ENCODE data around the gene DHX9. TPM values are rescaled to one million over a fixed set of nuclear protein-coding genes. Genes with fewer than 3 reads are reported as not detected.

DHX9 gene
- total and polyA plus RNA-seq, 5 donors from 2014 or later: 76.0 to 292 (median 85.5) TPM

DNA sequence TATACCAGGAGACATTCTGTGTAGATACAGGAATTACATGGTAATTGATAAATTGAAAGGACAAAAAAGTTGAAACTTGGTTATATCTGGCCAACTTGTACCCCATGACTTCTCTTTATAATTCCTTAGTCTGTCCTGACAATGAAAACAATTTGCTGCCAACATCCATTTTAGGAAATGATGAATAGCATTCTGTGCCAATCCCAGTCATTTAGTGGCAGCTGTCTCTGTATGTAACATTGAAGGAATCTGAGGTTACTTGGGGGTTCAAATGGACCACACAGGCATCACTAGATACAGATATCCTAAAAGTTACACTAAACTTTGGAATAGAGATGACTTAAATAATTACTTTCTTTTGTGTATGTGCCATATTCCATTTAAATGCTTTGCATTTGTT, 38.2 kb downstream of the DHX9 start:
- Mint-ChIP-seq H3K27me3 (no peaks in the 10 kb centered on the region), H3K4me1 (peaks cover 17 to 42% (median 29%) of the 10 kb centered on the region in 4 donors), H3K9me3 (no peaks in the 10 kb centered on the region), H3K36me3 (peaks cover 81% of the 10 kb centered on the region), H3K27ac (no peak overlapping the region), H3K4me3 (no peak overlapping the region)
- H3K4me3 ChIP-seq (ENCODE audit: low read depth, low read length): no peak overlapping the region
- H3K4me1 ChIP-seq (ENCODE audit: control insufficient read depth, insufficient read depth, low read length, poor library complexity, severe bottlenecking): no peaks in the 10 kb centered on the region
- no peak overlapping the region for H3K27ac ChIP-seq (ENCODE audit: insufficient read depth, low read length, poor library complexity, severe bottlenecking)
- no peak for DNase-seq
- H3K9me3 ChIP-seq (ENCODE audit: control insufficient read depth in 2 of 2, low read length in 2 of 2): no peaks in the 10 kb centered on the region
- H3K36me3 ChIP-seq (ENCODE audit: control insufficient read depth, insufficient read depth, low read length): peaks cover 100% of the 10 kb centered on the region
- no peaks in the 10 kb centered on the region for H3K27me3 ChIP-seq (ENCODE audit: control insufficient read depth, insufficient read depth, low read length)
- ATAC-seq (ENCODE audit: low read depth in 2 of 2): no peak

DNA sequence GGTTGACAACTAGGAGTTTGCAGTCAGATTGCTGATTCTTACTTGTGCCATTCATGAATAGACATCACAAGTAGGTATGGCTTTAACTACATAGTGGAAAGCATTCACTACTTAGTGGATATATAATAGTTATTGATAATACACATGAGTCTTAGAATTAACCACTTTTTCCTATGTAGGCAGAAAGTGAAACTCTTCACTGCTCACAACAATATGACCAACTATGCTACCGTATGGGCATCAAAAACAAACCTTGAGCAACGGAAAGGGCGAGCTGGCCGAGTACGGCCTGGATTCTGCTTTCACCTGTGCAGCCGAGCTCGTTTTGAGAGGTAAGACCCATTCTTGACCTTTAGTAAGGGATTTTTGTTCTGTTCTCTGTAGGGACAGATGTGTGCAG, 38.7 kb downstream of the DHX9 start:
- no peaks in the 10 kb centered on the region for H3K9me3 ChIP-seq (ENCODE audit: control insufficient read depth in 2 of 2, low read length in 2 of 2)
- Mint-ChIP-seq H3K27ac (peak overlapping the region in 1 of 3 donors; percentile 22), H3K9me3 (no peaks in the 10 kb centered on the region), H3K4me3 (no peak overlapping the region), H3K4me1 (peaks cover 17 to 42% (median 28%) of the 10 kb centered on the region in 4 donors), H3K27me3 (no peaks in the 10 kb centered on the region), H3K36me3 (peaks cover 82% of the 10 kb centered on the region)
- peaks cover 98% of the 10 kb centered on the region for H3K36me3 ChIP-seq (ENCODE audit: control insufficient read depth, insufficient read depth, low read length)
- no peak overlapping the region for H3K27ac ChIP-seq (ENCODE audit: insufficient read depth, low read length, poor library complexity, severe bottlenecking)
- no peaks in the 10 kb centered on the region for H3K4me1 ChIP-seq (ENCODE audit: control insufficient read depth, insufficient read depth, low read length, poor library complexity, severe bottlenecking)
- no peak for ATAC-seq (ENCODE audit: low read depth in 2 of 2)
- no peak for DNase-seq
- H3K4me3 ChIP-seq (ENCODE audit: low read depth, low read length): no peak overlapping the region
- H3K27me3 ChIP-seq (ENCODE audit: control insufficient read depth, insufficient read depth, low read length): no peaks in the 10 kb centered on the region

DNA sequence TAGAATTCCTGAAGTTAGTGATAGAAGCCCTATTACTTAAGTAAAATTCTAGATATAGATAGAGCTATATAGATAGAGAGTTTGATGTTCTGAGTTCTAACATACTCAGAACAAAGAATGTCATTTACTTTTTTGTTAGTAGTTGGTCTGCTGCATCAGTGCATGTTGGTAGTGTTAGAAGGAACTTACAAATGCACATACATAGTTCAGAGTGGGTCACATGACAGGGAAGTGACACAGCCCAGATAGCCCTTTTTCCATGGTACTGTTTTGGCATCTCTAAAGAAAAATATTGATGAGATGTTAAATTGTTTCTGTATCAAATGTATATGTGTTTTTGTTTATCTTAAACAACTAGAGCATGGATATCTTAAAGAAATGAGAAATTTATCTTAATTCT, 45.7 kb downstream of the DHX9 start:
- Histone ChIP-seq H3K4me1 (ENCODE audit: control insufficient read depth, insufficient read depth, low read length, poor library complexity, severe bottlenecking) (no peaks in the 10 kb centered on the region), H3K36me3 (ENCODE audit: control insufficient read depth, insufficient read depth, low read length) (peaks cover 93% of the 10 kb centered on the region), H3K27ac (ENCODE audit: insufficient read depth, low read length, poor library complexity, severe bottlenecking) (no peak overlapping the region), H3K27me3 (ENCODE audit: control insufficient read depth, insufficient read depth, low read length) (no peaks in the 10 kb centered on the region), H3K9me3 (ENCODE audit: control insufficient read depth in 2 of 2, low read length in 2 of 2) (no peaks in the 10 kb centered on the region), H3K4me3 (ENCODE audit: low read depth, low read length) (no peak overlapping the region)
- peaks cover 68% of the 10 kb centered on the region for H3K36me3 Mint-ChIP-seq
- ATAC-seq (ENCODE audit: low read depth in 2 of 2) (no peak), DNase-seq (no peak)
- H3K9me3 Mint-ChIP-seq: no peaks in the 10 kb centered on the region
- H3K4me1 Mint-ChIP-seq: peaks cover 8 to 22% (median 15%) of the 10 kb centered on the region in 4 donors
- no peak overlapping the region for H3K4me3 Mint-ChIP-seq
- H3K27ac Mint-ChIP-seq: no peak overlapping the region
- H3K27me3 Mint-ChIP-seq: no peaks in the 10 kb centered on the region

DNA sequence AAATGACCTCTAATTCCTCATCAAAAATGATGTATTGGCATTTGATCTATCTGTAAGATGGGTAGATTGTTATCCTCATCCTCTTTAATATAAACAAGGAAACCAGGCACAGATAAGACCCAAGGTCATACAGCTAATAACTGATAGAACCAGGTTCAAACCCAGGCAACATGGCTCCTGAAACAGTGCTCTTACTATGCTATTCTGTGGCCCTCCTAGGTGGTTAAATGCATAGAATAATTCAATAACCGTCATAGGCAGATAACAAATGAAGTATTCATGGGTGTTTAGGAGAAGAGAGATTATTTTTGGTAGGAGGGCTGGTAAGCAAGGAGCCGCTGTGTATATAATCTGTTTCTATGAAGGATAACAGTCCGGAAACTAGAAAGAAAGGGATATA, 46.4 kb downstream of the DHX9 start:
- DNase-seq (no peak), ATAC-seq (ENCODE audit: low read depth in 2 of 2) (no peak)
- no peak overlapping the region for H3K4me3 Mint-ChIP-seq
- H3K4me1 Mint-ChIP-seq: peaks cover 9 to 25% (median 15%) of the 10 kb centered on the region in 4 donors
- no peaks in the 10 kb centered on the region for H3K27me3 Mint-ChIP-seq
- no peak overlapping the region for H3K27ac Mint-ChIP-seq
- H3K9me3 Mint-ChIP-seq: no peaks in the 10 kb centered on the region
- Histone ChIP-seq H3K27me3 (ENCODE audit: control insufficient read depth, insufficient read depth, low read length) (no peaks in the 10 kb centered on the region), H3K4me1 (ENCODE audit: control insufficient read depth, insufficient read depth, low read length, poor library complexity, severe bottlenecking) (no peaks in the 10 kb centered on the region), H3K4me3 (ENCODE audit: low read depth, low read length) (no peak overlapping the region), H3K9me3 (ENCODE audit: control insufficient read depth in 2 of 2, low read length in 2 of 2) (no peaks in the 10 kb centered on the region), H3K27ac (ENCODE audit: insufficient read depth, low read length, poor library complexity, severe bottlenecking) (no peak overlapping the region), H3K36me3 (ENCODE audit: control insufficient read depth, insufficient read depth, low read length) (peaks cover 86% of the 10 kb centered on the region)
- H3K36me3 Mint-ChIP-seq: peaks cover 62% of the 10 kb centered on the region

DNA sequence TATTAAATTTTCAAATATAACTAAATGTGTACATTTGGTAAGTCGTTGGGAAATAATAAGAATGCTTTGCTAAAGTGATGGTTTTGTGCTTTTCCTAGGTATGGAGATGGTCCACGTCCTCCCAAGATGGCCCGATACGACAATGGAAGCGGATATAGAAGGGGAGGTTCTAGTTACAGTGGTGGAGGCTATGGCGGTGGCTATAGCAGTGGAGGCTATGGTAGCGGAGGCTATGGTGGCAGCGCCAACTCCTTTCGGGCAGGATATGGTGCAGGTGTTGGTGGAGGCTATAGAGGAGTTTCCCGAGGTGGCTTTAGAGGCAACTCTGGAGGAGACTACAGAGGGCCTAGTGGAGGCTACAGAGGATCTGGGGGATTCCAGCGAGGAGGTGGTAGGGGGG, 47.8 kb downstream of the DHX9 start:
- Mint-ChIP-seq H3K27ac (peak overlapping the region in 2 of 3 donors; percentile 24 to 26), H3K27me3 (no peaks in the 10 kb centered on the region), H3K9me3 (peaks cover 0 to 1% (median 0%) of the 10 kb centered on the region in 7 donors), H3K4me1 (peaks cover 9 to 29% (median 13%) of the 10 kb centered on the region in 4 donors), H3K36me3 (peaks cover 48% of the 10 kb centered on the region), H3K4me3 (no peak overlapping the region)
- DNase-seq (no peak), ATAC-seq (ENCODE audit: low read depth in 2 of 2) (no peak)
- Histone ChIP-seq H3K9me3 (ENCODE audit: control insufficient read depth in 2 of 2, low read length in 2 of 2) (no peaks in the 10 kb centered on the region), H3K4me3 (ENCODE audit: low read depth, low read length) (no peak overlapping the region), H3K4me1 (ENCODE audit: control insufficient read depth, insufficient read depth, low read length, poor library complexity, severe bottlenecking) (no peaks in the 10 kb centered on the region), H3K27me3 (ENCODE audit: control insufficient read depth, insufficient read depth, low read length) (no peaks in the 10 kb centered on the region), H3K27ac (ENCODE audit: insufficient read depth, low read length, poor library complexity, severe bottlenecking) (no peak overlapping the region), H3K36me3 (ENCODE audit: control insufficient read depth, insufficient read depth, low read length) (peaks cover 72% of the 10 kb centered on the region)

DNA sequence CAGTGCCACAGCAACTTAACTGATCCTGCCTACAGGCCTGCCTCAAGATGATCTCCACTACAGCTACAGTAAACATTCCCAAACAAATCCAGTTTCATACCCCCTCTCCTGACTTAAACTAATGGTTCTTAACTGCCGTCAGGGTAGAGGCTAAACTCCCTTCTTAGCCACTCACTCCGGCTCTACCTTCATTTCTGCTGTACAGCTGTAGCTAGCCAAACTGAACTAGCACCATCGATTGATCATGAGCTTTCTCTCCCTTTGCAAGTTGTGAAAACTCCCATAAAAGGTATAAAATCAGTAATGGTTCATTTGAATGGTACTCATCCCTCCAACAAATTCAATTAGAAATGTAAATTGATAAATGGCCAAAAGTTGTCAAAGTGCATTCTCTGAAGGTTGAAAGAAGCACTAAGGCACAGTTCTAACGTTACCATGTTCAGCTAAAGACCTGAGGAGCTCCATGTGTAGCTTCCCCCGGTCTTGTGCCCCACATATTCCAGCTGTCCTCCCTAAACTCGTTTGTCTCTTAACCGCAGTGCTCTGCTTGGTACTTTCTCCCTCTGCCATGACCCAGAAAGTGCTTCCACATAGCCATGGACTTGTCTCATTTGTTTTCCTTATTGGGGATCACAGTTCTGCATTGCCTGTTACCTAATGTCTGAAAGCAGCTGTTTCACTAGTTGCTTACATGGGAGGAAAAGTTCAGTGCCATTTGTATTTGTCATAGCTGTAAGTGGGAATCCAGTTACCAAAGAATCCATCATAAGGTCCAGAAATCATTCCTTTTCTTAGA, 49.8 kb downstream of the DHX9 start:
- Histone ChIP-seq H3K9me3 (ENCODE audit: control insufficient read depth in 2 of 2, low read length in 2 of 2) (no peaks in the 10 kb centered on the region), H3K4me3 (ENCODE audit: low read depth, low read length) (no peak overlapping the region), H3K4me1 (ENCODE audit: control insufficient read depth, insufficient read depth, low read length, poor library complexity, severe bottlenecking) (no peaks in the 10 kb centered on the region), H3K36me3 (ENCODE audit: control insufficient read depth, insufficient read depth, low read length) (peaks cover 55% of the 10 kb centered on the region), H3K27me3 (ENCODE audit: control insufficient read depth, insufficient read depth, low read length) (no peaks in the 10 kb centered on the region), H3K27ac (ENCODE audit: insufficient read depth, low read length, poor library complexity, severe bottlenecking) (no peak overlapping the region)
- peak overlapping the region in 1 of 3 donors; percentile 21 for H3K27ac Mint-ChIP-seq
- H3K36me3 Mint-ChIP-seq: peaks cover 40% of the 10 kb centered on the region
- H3K4me1 Mint-ChIP-seq: peaks cover 9 to 29% (median 13%) of the 10 kb centered on the region in 4 donors
- ATAC-seq (ENCODE audit: low read depth in 2 of 2) (no peak), DNase-seq (no peak)
- H3K4me3 Mint-ChIP-seq: no peak overlapping the region
- H3K9me3 Mint-ChIP-seq: peaks cover 0 to 1% (median 0%) of the 10 kb centered on the region in 7 donors
- H3K27me3 Mint-ChIP-seq: no peaks in the 10 kb centered on the region

DNA sequence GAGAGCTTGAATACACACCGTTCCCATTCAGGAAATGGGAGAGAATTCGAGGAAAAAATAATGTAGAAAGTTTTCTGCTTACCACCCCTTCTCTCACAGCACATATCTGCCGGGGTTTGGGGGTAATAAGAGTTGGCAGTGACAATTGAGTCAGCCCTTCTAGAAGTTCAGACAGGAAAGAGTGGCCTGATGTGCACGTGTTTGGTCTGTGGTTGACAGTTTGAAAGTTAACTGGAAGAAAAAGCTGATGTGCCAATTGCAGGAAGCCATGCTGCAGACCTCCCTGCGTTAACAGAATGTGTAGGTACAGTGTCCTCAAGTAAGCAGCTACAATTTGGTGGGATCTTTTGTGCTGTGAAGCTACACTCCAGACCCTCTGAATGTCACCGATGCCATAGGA, 50.9 kb downstream of the DHX9 start:
- ATAC-seq (ENCODE audit: low read depth in 2 of 2): peak; percentile 55 to 57
- Mint-ChIP-seq H3K27ac (peak overlapping the region in 1 of 3 donors; percentile 23), H3K9me3 (peaks cover 0 to 5% (median 0%) of the 10 kb centered on the region in 7 donors), H3K27me3 (peaks cover 4% of the 10 kb centered on the region), H3K4me1 (peaks cover 9 to 23% (median 13%) of the 10 kb centered on the region in 4 donors), H3K36me3 (peaks cover 34% of the 10 kb centered on the region), H3K4me3 (no peak overlapping the region)
- no peaks in the 10 kb centered on the region for H3K9me3 ChIP-seq (ENCODE audit: control insufficient read depth in 2 of 2, low read length in 2 of 2)
- H3K36me3 ChIP-seq (ENCODE audit: control insufficient read depth, insufficient read depth, low read length): peaks cover 44% of the 10 kb centered on the region
- H3K27me3 ChIP-seq (ENCODE audit: control insufficient read depth, insufficient read depth, low read length): no peaks in the 10 kb centered on the region
- no peak overlapping the region for H3K27ac ChIP-seq (ENCODE audit: insufficient read depth, low read length, poor library complexity, severe bottlenecking)
- H3K4me3 ChIP-seq (ENCODE audit: low read depth, low read length): no peak overlapping the region
- H3K4me1 ChIP-seq (ENCODE audit: control insufficient read depth, insufficient read depth, low read length, poor library complexity, severe bottlenecking): no peaks in the 10 kb centered on the region
- peak in 1 of 3 donors; percentile 58 for DNase-seq
